Activated B cell treated with CpG ODN at 0.5 μM for 24 hours (primary cell): ENCODE results near the gene LGALS3. TPM values are rescaled to one million over a fixed set of nuclear protein-coding genes. Genes with fewer than 3 reads are reported as not detected.

ENCODE experiments used
- ATAC-seq: fragments of 200-7000 bp; cut with Tn5 transposase; one replicate; pipeline ENCODE4 v1.10.0; 2021; ENCODE audit warnings: low read depth, mild to moderate bottlenecking, moderate library complexity
- CTCF ChIA-PET: fragments of 350-600 bp; sonication (Branson Sonifier 250); formaldehyde crosslinking; loops from one replicate; lab custom pipeline; 2021; ENCODE audit warnings: antibody characterized with exemption; lab: Charles Lee
- POLR2A ChIA-PET: fragments of 350-600 bp; sonication (Branson Sonifier 250); formaldehyde crosslinking; loops from one replicate; lab custom pipeline; 2021; ENCODE audit warnings: antibody characterized with exemption; lab: Charles Lee
- DNase-seq: peaks from one replicate; pipeline ENCODE4 v3.0.0; 2022
- H3K27ac Mint-ChIP-seq: one replicate; pipeline ENCODE4 v1.8.0; 2020; ENCODE audit warnings: mixed read lengths
- H3K27me3 Mint-ChIP-seq: one replicate; pipeline ENCODE4 v1.8.0; 2021; ENCODE audit warnings: mixed read lengths
- H3K36me3 Mint-ChIP-seq: one replicate; pipeline ENCODE4 v1.8.0; 2021; ENCODE audit warnings: low read depth, mixed read lengths
- H3K4me1 Mint-ChIP-seq: one replicate; pipeline ENCODE4 v1.8.0; 2021; ENCODE audit warnings: mixed read lengths
- H3K4me3 Mint-ChIP-seq: one replicate; pipeline ENCODE4 v1.8.0; 2020; ENCODE audit warnings: mild to moderate bottlenecking, mixed read lengths
- H3K9me3 Mint-ChIP-seq: one replicate; pipeline ENCODE4 v1.8.0; 2020; ENCODE audit warnings: mixed read lengths
- CTCF ChIP-seq: fragments of 200-600 bp; IDR thresholded peaks from one replicate; pipeline ENCODE4 v1.8.0; 2022; ENCODE audit warnings: antibody characterized with exemption, mild to moderate bottlenecking
- intact Hi-C: fragments of 100-400 bp; cut with micrococcal nuclease; formaldehyde crosslinking; loops from one replicate; pipeline ENCODE4 v1.15.1; 2024
- total RNA-seq: library from RNA; stranded (reverse); gene quantifications from 2 replicates; pipeline ENCODE4 v1.2.3, GENCODE V29; 2022

Gene LGALS3
- total RNA-seq, 1 donor from 2014 or later: 199 TPM

- Mint-ChIP-seq H3K4me3 (no peak overlapping the region), H3K4me1 (no peaks in the 10 kb centered on the region), H3K27me3 (no peaks in the 10 kb centered on the region), H3K36me3 (no peaks in the 10 kb centered on the region), H3K27ac (no peak overlapping the region), H3K9me3 (no peaks in the 10 kb centered on the region)
- ChIA-PET POLR2A (no interaction called here), CTCF (interaction anchor here (0.8 to 1.1 kb wide), 2 partner anchors 9 to 62 kb away, joined by 4 to 6 read pairs; no protein-coding TSS in a partner anchor)
- no peak for DNase-seq
- no peak for TF ChIP-seq CTCF
- intact Hi-C loops: no loop called here
- ATAC-seq: no peak
Measured at GRCh38 chr14:55152052-55152753, 23.2 kb downstream of the LGALS3 start.

- intact Hi-C loops: loop anchor here (2.0 kb wide), 1 partner anchor 13 kb away; no protein-coding TSS in a partner anchor
- DNase-seq: no peak
- H3K9me3 Mint-ChIP-seq: no peaks in the 10 kb centered on the region
- no peak for ATAC-seq
- H3K36me3 Mint-ChIP-seq: no peaks in the 10 kb centered on the region
- no peak for TF ChIP-seq CTCF
- CTCF ChIA-PET: interaction anchor here (1.0 kb wide), 1 partner anchor 62 kb away, joined by 3 read pairs; no protein-coding TSS in a partner anchor
- no peak overlapping the region for H3K27ac Mint-ChIP-seq
- no peak overlapping the region for H3K4me3 Mint-ChIP-seq
- no peaks in the 10 kb centered on the region for H3K27me3 Mint-ChIP-seq
- POLR2A ChIA-PET: interaction anchor here (0.6 kb wide), 1 partner anchor 103 kb away, joined by 3 read pairs; the partner anchor contains the start of gene MAPK1IP1L
- no peaks in the 10 kb centered on the region for H3K4me1 Mint-ChIP-seq
Measured at GRCh38 chr14:55153951-55154350, 24.9 kb downstream of the LGALS3 start.

- H3K36me3 Mint-ChIP-seq: no peaks in the 10 kb centered on the region
- CTCF ChIA-PET: interaction anchor here (4.6 to 6.0 kb wide), 2 partner anchors 68 to 106 kb away, joined by 41 to 77 read pairs; partner anchors contain the start of gene MAPK1IP1L
- ATAC-seq: no peak
- no peak for DNase-seq
- no peaks in the 10 kb centered on the region for H3K9me3 Mint-ChIP-seq
- H3K27me3 Mint-ChIP-seq: no peaks in the 10 kb centered on the region
- H3K4me3 Mint-ChIP-seq: no peak overlapping the region
- H3K27ac Mint-ChIP-seq: no peak overlapping the region
- intact Hi-C loops: no loop called here
- POLR2A ChIA-PET: interaction anchor here (1.1 to 2.1 kb wide), 3 partner anchors 28 to 105 kb away, joined by 3 to 9 read pairs (median 3); partner anchors contain the start of gene LGALS3
- peaks cover 2% of the 10 kb centered on the region for H3K4me1 Mint-ChIP-seq
- TF ChIP-seq CTCF: no peak
Measured at GRCh38 chr14:55157080-55157479, 28.0 kb downstream of the LGALS3 start.

- TF ChIP-seq CTCF: no peak
- no peaks in the 10 kb centered on the region for H3K36me3 Mint-ChIP-seq
- H3K4me1 Mint-ChIP-seq: peaks cover 2% of the 10 kb centered on the region
- H3K4me3 Mint-ChIP-seq: no peak overlapping the region
- DNase-seq: no peak
- ChIA-PET POLR2A (interaction anchor here (0.7 to 3.4 kb wide), 4 partner anchors 51 to 258 kb away, joined by 3 to 29 read pairs (median 12); partner anchors contain the start of gene MAPK1IP1L), CTCF (interaction anchor here (3.5 to 6.0 kb wide), 3 partner anchors 70 to 108 kb away, joined by 15 to 77 read pairs (median 41); partner anchors contain the start of gene MAPK1IP1L)
- H3K27me3 Mint-ChIP-seq: no peaks in the 10 kb centered on the region
- ATAC-seq: no peak
- H3K9me3 Mint-ChIP-seq: no peaks in the 10 kb centered on the region
- H3K27ac Mint-ChIP-seq: no peak overlapping the region
- intact Hi-C loops: no loop called here
Measured at GRCh38 chr14:55158412-55158811, 29.4 kb downstream of the LGALS3 start.

GRCh38 chr14:55160989-55161388 lies 31.9 kb downstream of the LGALS3 start:
- Mint-ChIP-seq H3K9me3 (no peaks in the 10 kb centered on the region), H3K27ac (no peak overlapping the region), H3K27me3 (no peaks in the 10 kb centered on the region), H3K36me3 (no peaks in the 10 kb centered on the region), H3K4me3 (no peak overlapping the region), H3K4me1 (peaks cover 2% of the 10 kb centered on the region)
- POLR2A ChIA-PET: interaction anchor here (0.6 to 3.4 kb wide), 9 partner anchors 31 to 253 kb away, joined by 3 to 29 read pairs (median 8); partner anchors contain the start of genes LGALS3 and MAPK1IP1L
- TF ChIP-seq CTCF: no peak
- no peak for DNase-seq
- intact Hi-C loops: loop anchor here (1.0 to 2.0 kb wide), 6 partner anchors 14 to 597 kb away; partner anchors contain the start of genes GCH1, LGALS3 and MAPK1IP1L
- CTCF ChIA-PET: interaction anchor here (0.6 to 6.0 kb wide), 18 partner anchors 8 to 595 kb away, joined by 3 to 77 read pairs (median 4); partner anchors contain the start of genes LGALS3, MAPK1IP1L, SOCS4 and WDHD1
- ATAC-seq: peak; percentile 75
